Measurements from ENCODE around the gene TESK2.

DNA sequence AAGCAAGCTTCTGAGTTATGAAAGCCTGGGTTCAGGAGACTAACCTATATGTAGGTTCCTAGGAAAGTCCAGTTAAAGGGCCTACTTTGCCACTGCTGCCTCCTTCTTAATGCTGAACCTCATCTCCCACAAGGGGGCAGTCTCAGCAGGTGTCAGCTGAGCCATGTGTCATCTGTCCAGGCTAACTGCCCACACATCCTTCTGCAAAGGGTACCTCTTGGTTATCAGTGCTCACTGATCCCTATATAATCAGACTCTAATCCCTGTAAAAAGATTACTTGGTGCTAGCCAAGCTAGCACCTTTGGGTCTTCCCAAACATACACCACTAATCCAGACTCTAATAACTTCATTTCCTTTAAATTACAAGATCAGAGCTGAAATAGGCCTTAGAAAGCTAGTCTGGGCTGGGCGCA lies 21.7 kb upstream of the TESK2 start:
- TF ChIP-seq, protein P1, sequence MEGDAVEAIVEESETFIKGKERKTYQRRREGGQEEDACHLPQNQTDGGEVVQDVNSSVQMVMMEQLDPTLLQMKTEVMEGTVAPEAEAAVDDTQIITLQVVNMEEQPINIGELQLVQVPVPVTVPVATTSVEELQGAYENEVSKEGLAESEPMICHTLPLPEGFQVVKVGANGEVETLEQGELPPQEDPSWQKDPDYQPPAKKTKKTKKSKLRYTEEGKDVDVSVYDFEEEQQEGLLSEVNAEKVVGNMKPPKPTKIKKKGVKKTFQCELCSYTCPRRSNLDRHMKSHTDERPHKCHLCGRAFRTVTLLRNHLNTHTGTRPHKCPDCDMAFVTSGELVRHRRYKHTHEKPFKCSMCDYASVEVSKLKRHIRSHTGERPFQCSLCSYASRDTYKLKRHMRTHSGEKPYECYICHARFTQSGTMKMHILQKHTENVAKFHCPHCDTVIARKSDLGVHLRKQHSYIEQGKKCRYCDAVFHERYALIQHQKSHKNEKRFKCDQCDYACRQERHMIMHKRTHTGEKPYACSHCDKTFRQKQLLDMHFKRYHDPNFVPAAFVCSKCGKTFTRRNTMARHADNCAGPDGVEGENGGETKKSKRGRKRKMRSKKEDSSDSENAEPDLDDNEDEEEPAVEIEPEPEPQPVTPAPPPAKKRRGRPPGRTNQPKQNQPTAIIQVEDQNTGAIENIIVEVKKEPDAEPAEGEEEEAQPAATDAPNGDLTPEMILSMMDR (IDR thresholded peaks at IDR 0.05 in 8 of 11, conservative IDR thresholded peaks at IDR 0.05 in 3 of 11) = peak; percentile 34 to 82 (median 63)
- TF ChIP-seq POLR2A (IDR thresholded peaks at IDR 0.05) = no peak
